ENCODE results near the gene TRAPPC2B.

- no peak for TF ChIP-seq CTCF (IDR thresholded peaks at IDR 0.05 in 4 of 5, conservative IDR thresholded peaks at IDR 0.05 in 1 of 5)
- no peak for TF ChIP-seq POLR2A (IDR thresholded peaks at IDR 0.05)
These were observed 42.2 kb upstream of the TRAPPC2B start for GRCh38 chr19:57321116-57321515.
